HEK293 (cell line): Measurements from ENCODE around the gene FIGN.

Source experiments
- CTCF ChIA-PET: fragments of 350-600 bp; formaldehyde crosslinking; extraction: SDS; loops from one replicate; lab custom pipeline; 2021; ENCODE audit warnings: antibody characterized with exemption; lab: Yijun Ruan, JAX
- POLR2A ChIA-PET: fragments of 300-600 bp; formaldehyde crosslinking; extraction: SDS; loops from one replicate; lab custom pipeline; 2020; ENCODE audit warnings: antibody characterized with exemption, inconsistent platforms; lab: Yijun Ruan, JAX
- H3K27ac ChIP-seq: fragments of 200-500 bp; sonication (Bioruptor generic); 2 replicates; pipeline ENCODE4 v1.5.1; 2014; ENCODE audit warnings: low read depth, low read length, control low read depth, inconsistent platforms; ENCODE audit errors: extremely low read depth
- H3K36me3 ChIP-seq, 2 experiments: fragments of 200-500 bp in 1 of 2; sonication (Bioruptor generic) in 1 of 2; 1 replicate in 1 of 2; 2 replicates in 1 of 2; pipeline ENCODE4 v1.5.1; 2014 to 2017; ENCODE audit warnings: inconsistent platforms in 2 of 2, low read length in 2 of 2; ENCODE audit not compliant: control insufficient read depth in 2 of 2, insufficient read depth in 1 of 2
- H3K4me1 ChIP-seq: fragments of 200-500 bp; sonication (Bioruptor generic); 2 replicates; pipeline ENCODE4 v1.5.1; 2014; ENCODE audit warnings: mild to moderate bottlenecking, low read length, inconsistent platforms; ENCODE audit not compliant: control insufficient read depth, insufficient read depth
- H3K4me3 ChIP-seq: 2 replicates; pipeline ENCODE4 v1.5.1; 2011; ENCODE audit warnings: low read depth, mild to moderate bottlenecking, control low read depth, low read length, moderate library complexity
- H3K9me3 ChIP-seq: fragments of 200-500 bp; sonication (Bioruptor generic); 2 replicates; pipeline ENCODE4 v1.5.1; 2014; ENCODE audit warnings: low read depth, low read length, inconsistent platforms; ENCODE audit not compliant: control insufficient read depth, insufficient read depth
- IKZF3 ChIP-seq: fragments of 450-650 bp; IDR thresholded peaks from 2 replicates; pipeline ENCODE4 v1.5.0; 2018; ENCODE audit warnings: missing biosample characterization, mild to moderate bottlenecking, missing genetic modification characterization, moderate library complexity
- PATZ1 ChIP-seq: fragments of 450-650 bp; formaldehyde crosslinking; IDR thresholded peaks from 2 replicates; pipeline ENCODE4 v1.5.1; 2016; ENCODE audit warnings: missing biosample characterization, missing genetic modification characterization
- SP3 ChIP-seq: fragments of 450-650 bp; formaldehyde crosslinking; IDR thresholded peaks from 2 replicates; pipeline ENCODE4 v1.5.1; 2016; ENCODE audit warnings: missing biosample characterization, missing genetic modification characterization
- TCF7L2 ChIP-seq: IDR thresholded peaks from 2 replicates; pipeline ENCODE4 v1.6.1; 2011; ENCODE audit warnings: low read depth, mild to moderate bottlenecking, inconsistent platforms, low read length, moderate library complexity, borderline replicate concordance
- WT1 ChIP-seq: fragments of 450-650 bp; formaldehyde crosslinking; IDR thresholded peaks from 2 replicates; pipeline ENCODE4 v1.5.1; 2016; ENCODE audit warnings: missing biosample characterization, missing genetic modification characterization
- ZBTB1 ChIP-seq: fragments of 450-650 bp; formaldehyde crosslinking; IDR thresholded peaks from 2 replicates; pipeline ENCODE4 v1.5.1; 2016; ENCODE audit warnings: missing biosample characterization, missing genetic modification characterization
- ZNF146 ChIP-seq: fragments of 450-650 bp; formaldehyde crosslinking; IDR thresholded peaks from 2 replicates; pipeline ENCODE4 v1.5.1; 2016; ENCODE audit warnings: missing biosample characterization, missing genetic modification characterization
- ZNF184 ChIP-seq: fragments of 450-650 bp; IDR thresholded peaks from 2 replicates; pipeline ENCODE4 v1.5.1; 2018; ENCODE audit warnings: missing biosample characterization, mild to moderate bottlenecking, missing genetic modification characterization
- ZNF202 ChIP-seq: fragments of 450-650 bp; formaldehyde crosslinking; IDR thresholded peaks from 2 replicates; pipeline ENCODE4 v1.5.1; 2016; ENCODE audit warnings: missing biosample characterization, missing genetic modification characterization, borderline replicate concordance
- ZNF24 ChIP-seq: fragments of 450-650 bp; formaldehyde crosslinking; IDR thresholded peaks from 2 replicates; pipeline ENCODE4 v1.5.1; 2016; ENCODE audit warnings: missing biosample characterization, missing genetic modification characterization
- ZNF335 ChIP-seq: fragments of 450-650 bp; formaldehyde crosslinking; conservative IDR thresholded peaks from 2 replicates; pipeline ENCODE4 v1.5.1; 2016; ENCODE audit warnings: missing biosample characterization, missing genetic modification characterization
- ZNF398 ChIP-seq: fragments of 450-650 bp; formaldehyde crosslinking; IDR thresholded peaks from 2 replicates; pipeline ENCODE4 v1.5.1; 2017; ENCODE audit warnings: missing biosample characterization, missing genetic modification characterization
- ZNF416 ChIP-seq: fragments of 450-650 bp; formaldehyde crosslinking; IDR thresholded peaks from 2 replicates; pipeline ENCODE4 v1.5.1; 2016; ENCODE audit warnings: missing biosample characterization, missing genetic modification characterization
- ZNF529 ChIP-seq: fragments of 450-650 bp; formaldehyde crosslinking; IDR thresholded peaks from 2 replicates; pipeline ENCODE4 v1.5.1; 2017; ENCODE audit warnings: missing genetic modification characterization, missing biosample characterization; ENCODE audit not compliant: insufficient replicate concordance
- ZNF555 ChIP-seq: fragments of 450-650 bp; formaldehyde crosslinking; conservative IDR thresholded peaks from 2 replicates; pipeline ENCODE4 v1.5.1; 2017; ENCODE audit warnings: missing biosample characterization, mild to moderate bottlenecking, missing genetic modification characterization, inconsistent platforms
- ZNF585B ChIP-seq: fragments of 450-650 bp; formaldehyde crosslinking; IDR thresholded peaks from 2 replicates; pipeline ENCODE4 v1.5.1; 2016; ENCODE audit warnings: missing biosample characterization, missing genetic modification characterization
- ZNF629 ChIP-seq: fragments of 450-650 bp; formaldehyde crosslinking; IDR thresholded peaks from 2 replicates; pipeline ENCODE4 v1.5.1; 2017; ENCODE audit warnings: missing biosample characterization, missing genetic modification characterization
- ZNF654 ChIP-seq: fragments of 450-650 bp; formaldehyde crosslinking; IDR thresholded peaks from 2 replicates; pipeline ENCODE4 v1.5.1; 2016; ENCODE audit warnings: low read depth, missing biosample characterization, missing genetic modification characterization
- ZNF660 ChIP-seq: fragments of 450-650 bp; IDR thresholded peaks from 2 replicates; pipeline ENCODE4 v1.5.1; 2018; ENCODE audit warnings: missing biosample characterization, mild to moderate bottlenecking, missing genetic modification characterization
- ZNF701 ChIP-seq: fragments of 450-650 bp; formaldehyde crosslinking; IDR thresholded peaks from 2 replicates; pipeline ENCODE4 v1.5.1; 2016; ENCODE audit warnings: missing biosample characterization, missing genetic modification characterization
- ZNF837 ChIP-seq: fragments of 450-650 bp; formaldehyde crosslinking; IDR thresholded peaks from 2 replicates; pipeline ENCODE4 v1.5.1; 2016; ENCODE audit warnings: missing biosample characterization, missing genetic modification characterization
- ZSCAN30 ChIP-seq: fragments of 450-650 bp; IDR thresholded peaks from 2 replicates; pipeline ENCODE4 v1.5.1; 2018; ENCODE audit warnings: missing biosample characterization, mild to moderate bottlenecking, missing genetic modification characterization, moderate library complexity
- TF ChIP-seq, protein P1 (sequence below): fragments of 450-650 bp; IDR thresholded peaks from 2 replicates; pipeline ENCODE4 v1.5.1; 2018; ENCODE audit warnings: missing biosample characterization, mild to moderate bottlenecking, missing genetic modification characterization

The FIGN gene

GRCh38 chr2:163580757-163581156 lies 155.1 kb downstream of the FIGN start (continued):
- TF ChIP-seq ZNF335 (tag by site-specific recombination) = no peak
- TF ChIP-seq ZNF146 = no peak
- TF ChIP-seq ZNF202 (tag by site-specific recombination) = no peak
- TF ChIP-seq ZNF529 (tag by site-specific recombination) = no peak

DNA sequence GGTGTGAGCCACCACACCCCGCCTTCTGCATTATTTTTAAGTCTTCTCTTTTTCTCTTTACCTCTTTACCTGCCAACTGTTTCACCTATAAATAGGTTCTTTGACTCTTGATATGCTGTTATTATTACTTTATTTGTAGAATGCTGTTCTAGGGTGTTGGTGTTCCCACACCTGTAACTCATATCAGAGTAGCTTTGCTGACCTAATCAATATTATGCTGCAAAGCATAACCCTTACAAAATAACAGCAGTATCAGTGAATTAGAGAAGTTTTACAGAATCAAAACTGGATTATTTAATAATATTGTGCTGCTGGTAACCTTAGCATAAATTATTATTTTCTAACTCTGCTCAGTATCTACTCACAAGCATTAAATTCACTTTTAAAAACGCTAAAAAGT lies 161.5 kb downstream of the FIGN start:
- CTCF ChIA-PET = interaction anchor here (0.5 kb wide), 1 partner anchor 1511 kb away, joined by 4 read pairs; no protein-coding TSS in a partner anchor
- TF ChIP-seq ZSCAN30 (tag by site-specific recombination) (no peak), WT1 (tag by site-specific recombination) (no peak), ZNF184 (tag by site-specific recombination) (no peak), ZNF398 (no peak), ZNF24 (tag by site-specific recombination) (no peak), ZNF837 (no peak)
- TF ChIP-seq, all 188 proteins: peak for 0
- Histone ChIP-seq H3K9me3 (no peaks in the 10 kb centered on the region), H3K36me3 (no peaks in the 10 kb centered on the region), H3K4me3 (no peak overlapping the region), H3K27ac (no peak overlapping the region), H3K4me1 (no peaks in the 10 kb centered on the region)
- POLR2A ChIA-PET = no interaction called here

GRCh38 chr2:163573652-163574051 lies 162.2 kb downstream of the FIGN start:
- H3K4me1 ChIP-seq = no peaks in the 10 kb centered on the region
- CTCF ChIA-PET = interaction anchor here (0.5 kb wide), 1 partner anchor 1511 kb away, joined by 4 read pairs; no protein-coding TSS in a partner anchor
- POLR2A ChIA-PET = no interaction called here
- TF ChIP-seq ZBTB1 (tag by site-specific recombination) (no peak), PATZ1 (no peak), ZNF629 (tag by site-specific recombination) (no peak), ZNF654 (no peak), ZNF660 (tag by site-specific recombination) (no peak)
- TF ChIP-seq, protein P1, sequence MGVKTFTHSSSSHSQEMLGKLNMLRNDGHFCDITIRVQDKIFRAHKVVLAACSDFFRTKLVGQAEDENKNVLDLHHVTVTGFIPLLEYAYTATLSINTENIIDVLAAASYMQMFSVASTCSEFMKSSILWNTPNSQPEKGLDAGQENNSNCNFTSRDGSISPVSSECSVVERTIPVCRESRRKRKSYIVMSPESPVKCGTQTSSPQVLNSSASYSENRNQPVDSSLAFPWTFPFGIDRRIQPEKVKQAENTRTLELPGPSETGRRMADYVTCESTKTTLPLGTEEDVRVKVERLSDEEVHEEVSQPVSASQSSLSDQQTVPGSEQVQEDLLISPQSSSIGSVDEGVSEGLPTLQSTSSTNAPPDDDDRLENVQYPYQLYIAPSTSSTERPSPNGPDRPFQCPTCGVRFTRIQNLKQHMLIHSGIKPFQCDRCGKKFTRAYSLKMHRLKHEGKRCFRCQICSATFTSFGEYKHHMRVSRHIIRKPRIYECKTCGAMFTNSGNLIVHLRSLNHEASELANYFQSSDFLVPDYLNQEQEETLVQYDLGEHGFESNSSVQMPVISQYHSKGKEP (tag by site-specific recombination) = no peak
- TF ChIP-seq, all 188 proteins: peak for 0
- no peaks in the 10 kb centered on the region for H3K36me3 ChIP-seq
- no peaks in the 10 kb centered on the region for H3K9me3 ChIP-seq
- no peak overlapping the region for H3K4me3 ChIP-seq
- H3K27ac ChIP-seq = no peak overlapping the region

GRCh38 chr2:163572850-163573249 lies 163.0 kb downstream of the FIGN start:
- POLR2A ChIA-PET = no interaction called here
- CTCF ChIA-PET = interaction anchor here (0.7 kb wide), 1 partner anchor 109 kb away, joined by 5 read pairs; no protein-coding TSS in a partner anchor
- no peaks in the 10 kb centered on the region for H3K4me1 ChIP-seq
- H3K36me3 ChIP-seq = no peaks in the 10 kb centered on the region
- H3K27ac ChIP-seq = no peak overlapping the region
- no peak overlapping the region for H3K4me3 ChIP-seq
- no peaks in the 10 kb centered on the region for H3K9me3 ChIP-seq
- no peak for TF ChIP-seq TCF7L2
- TF ChIP-seq IKZF3 (tag by site-specific recombination) = no peak
- TF ChIP-seq ZNF585B (tag by site-specific recombination) = no peak
- no peak for TF ChIP-seq ZNF701 (tag by site-specific recombination)
- no peak for TF ChIP-seq ZNF416 (tag by site-specific recombination)
- no peak for TF ChIP-seq SP3
- no peak for TF ChIP-seq ZNF555 (tag by site-specific recombination)
